CD4-positive, alpha-beta T cell (primary cell): ENCODE results near the gene RPL5. TPM values are rescaled to one million over a fixed set of nuclear protein-coding genes. Genes with fewer than 3 reads are reported as not detected.

Experiments
- ATAC-seq: fragments of 200-7000 bp; cut with Tn5 transposase; one replicate; pipeline ENCODE4 v1.10.0; 2022; ENCODE audit warnings: mild to moderate bottlenecking; ENCODE audit not compliant: poor library complexity
- CTCF ChIA-PET: fragments of 350-600 bp; sonication (Branson Sonifier 250); formaldehyde crosslinking; loops from one replicate; lab custom pipeline; 2021; ENCODE audit warnings: antibody characterized with exemption, inconsistent platforms; lab: Charles Lee
- POLR2A ChIA-PET: fragments of 350-600 bp; sonication (Branson Sonifier 250); formaldehyde crosslinking; loops from one replicate; lab custom pipeline; 2021; ENCODE audit warnings: antibody characterized with exemption, inconsistent platforms; lab: Charles Lee
- DNase-seq, 14 experiments: peaks; one replicate each; pipeline ENCODE4 v3.0.0-alpha.2; 2013 to 2020; ENCODE audit warnings: mixed read lengths in 2 of 14
- H3K27ac ChIP-seq, 2 donors: one replicate each; pipeline versions ENCODE4 v1.5.1 to v1.7.0; 2013; ENCODE audit warnings: low read length in 2 of 2, low read depth in 1 of 2, mild to moderate bottlenecking in 1 of 2
- H3K27me3 ChIP-seq, 2 experiments: 1 replicate in 1 of 2; 2 replicates in 1 of 2; pipeline versions ENCODE4 v1.6.1 to v1.7.0; 2013; ENCODE audit warnings: low read length in 2 of 2, control low read depth in 1 of 2, mild to moderate bottlenecking in 1 of 2, moderate library complexity in 1 of 2; ENCODE audit not compliant: insufficient read depth in 2 of 2, control insufficient read depth in 1 of 2
- H3K36me3 ChIP-seq: one replicate; pipeline ENCODE4 v1.6.1; 2013; ENCODE audit warnings: low read length, control low read depth; ENCODE audit not compliant: insufficient read depth
- H3K4me1 ChIP-seq: one replicate; pipeline ENCODE4 v1.6.1; 2013; ENCODE audit warnings: low read length, control low read depth; ENCODE audit not compliant: insufficient read depth
- H3K4me3 ChIP-seq: one replicate; pipeline ENCODE4 v1.5.1; 2013; ENCODE audit warnings: mild to moderate bottlenecking, low read length, moderate library complexity
- H3K9me3 ChIP-seq, 2 experiments: 1 replicate in 1 of 2; 2 replicates in 1 of 2; pipeline versions ENCODE4 v1.6.1 to v1.7.0; 2013; ENCODE audit warnings: low read length in 2 of 2, mild to moderate bottlenecking in 2 of 2, control low read depth in 1 of 2, moderate library complexity in 1 of 2; ENCODE audit not compliant: control insufficient read depth in 1 of 2, insufficient read depth in 1 of 2
- H3K27ac Mint-ChIP-seq: one replicate; pipeline ENCODE4 v1.8.0; 2020; ENCODE audit warnings: mixed read lengths
- H3K27me3 Mint-ChIP-seq: one replicate; pipeline ENCODE4 v1.8.0; 2021; ENCODE audit warnings: mixed read lengths
- H3K36me3 Mint-ChIP-seq: one replicate; pipeline ENCODE4 v1.8.0; 2021; ENCODE audit warnings: low read depth, mixed read lengths
- H3K4me1 Mint-ChIP-seq: one replicate; pipeline ENCODE4 v1.8.0; 2021; ENCODE audit warnings: low read depth, mixed read lengths
- H3K4me3 Mint-ChIP-seq: one replicate; pipeline ENCODE4 v1.8.0; 2020; ENCODE audit warnings: mild to moderate bottlenecking, mixed read lengths
- H3K9me3 Mint-ChIP-seq: one replicate; pipeline ENCODE4 v1.8.0; 2020; ENCODE audit warnings: mixed read lengths
- CTCF ChIP-seq: fragments of 200-600 bp; IDR thresholded peaks from one replicate; pipeline ENCODE4 v1.8.0; 2022; ENCODE audit warnings: antibody characterized with exemption, mild to moderate bottlenecking
- intact Hi-C, 2 experiments: fragments of 100-400 bp; cut with DNase I in 1 of 2; cut with micrococcal nuclease in 1 of 2; formaldehyde crosslinking; loops; one replicate each; pipeline versions ENCODE4 v1.15.1 to v1.9.0; 2023 to 2025; cut with DNase I, micrococcal nuclease
- total RNA-seq, 174 experiments: library from RNA in 2 of 174; stranded (reverse) in 2 of 174; gene quantifications; one replicate each; pipeline ENCODE4 v1.2.3 and lab custom pipeline; 2021 to 2026

Gene RPL5
- total RNA-seq, 2 experiments from 2014 or later, result 1,712 to 1,770 TPM

GRCh38 chr1:92881391-92881790, 49.6 kb downstream of the RPL5 start:
- Mint-ChIP-seq H3K4me1 (peaks cover 60% of the 10 kb centered on the region), H3K27me3 (no peaks in the 10 kb centered on the region), H3K27ac (peak overlapping the region; percentile 74), H3K36me3 (no peaks in the 10 kb centered on the region), H3K4me3 (no peak overlapping the region), H3K9me3 (no peaks in the 10 kb centered on the region)
- DNase-seq (no peak), ATAC-seq (no peak)
- intact Hi-C loops, result loop anchor here in 1 of 2 experiments (5.0 kb wide), 1 partner anchor 81 kb away; the partner anchor contains the start of gene DIPK1A
- Histone ChIP-seq H3K36me3 (no peaks in the 10 kb centered on the region), H3K4me3 (no peak overlapping the region), H3K4me1 (peaks cover 22% of the 10 kb centered on the region), H3K9me3 (no peaks in the 10 kb centered on the region), H3K27me3 (no peaks in the 10 kb centered on the region), H3K27ac (no peak overlapping the region)
- no peak for TF ChIP-seq CTCF
- ChIA-PET POLR2A (interaction anchor here (0.9 to 2.8 kb wide), 3 partner anchors 17 to 80 kb away, joined by 3 to 34 read pairs (median 16); partner anchors contain the start of genes DIPK1A and RPL5), CTCF (interaction anchor here (1.3 to 1.9 kb wide), 2 partner anchors 50 to 113 kb away, joined by 3 to 5 read pairs; partner anchors contain the start of gene RPL5)

GRCh38 chr1:92882819-92883218, 51.0 kb downstream of the RPL5 start:
- Mint-ChIP-seq H3K9me3 (no peaks in the 10 kb centered on the region), H3K27me3 (no peaks in the 10 kb centered on the region), H3K4me1 (peaks cover 49% of the 10 kb centered on the region), H3K36me3 (no peaks in the 10 kb centered on the region), H3K27ac (peak overlapping the region; percentile 86), H3K4me3 (peak overlapping the region; percentile 27)
- Histone ChIP-seq H3K27me3 (no peaks in the 10 kb centered on the region), H3K36me3 (no peaks in the 10 kb centered on the region), H3K9me3 (no peaks in the 10 kb centered on the region), H3K27ac (peak overlapping the region; percentile 33 to 65), H3K4me1 (peaks cover 22% of the 10 kb centered on the region), H3K4me3 (no peak overlapping the region)
- intact Hi-C loops, result loop anchor here in 1 of 2 experiments (5.0 kb wide), 1 partner anchor 79 kb away; the partner anchor contains the start of gene DIPK1A
- no peak for TF ChIP-seq CTCF
- peak; percentile 97 for ATAC-seq
- peak in 13 of 14 experiments; percentile 22 to 73 (median 45) for DNase-seq
- ChIA-PET POLR2A (interaction anchor here (0.9 to 2.8 kb wide), 8 partner anchors 13 to 99 kb away, joined by 3 to 34 read pairs (median 4); partner anchors contain the start of genes DIPK1A and RPL5), CTCF (interaction anchor here (0.8 to 1.9 kb wide), 12 partner anchors 10 to 111 kb away, joined by 3 to 8 read pairs (median 4); partner anchors contain the start of genes DIPK1A and RPL5)

GRCh38 chr1:92883297-92883696, 51.5 kb downstream of the RPL5 start:
- Mint-ChIP-seq H3K27me3 (no peaks in the 10 kb centered on the region), H3K27ac (peak overlapping the region; percentile 86), H3K36me3 (no peaks in the 10 kb centered on the region), H3K9me3 (no peaks in the 10 kb centered on the region), H3K4me3 (peak overlapping the region; percentile 27), H3K4me1 (peaks cover 48% of the 10 kb centered on the region)
- no peaks in the 10 kb centered on the region for H3K9me3 ChIP-seq
- no peak overlapping the region for H3K4me3 ChIP-seq
- ChIA-PET CTCF (interaction anchor here (0.8 to 1.9 kb wide), 11 partner anchors 9 to 111 kb away, joined by 3 to 8 read pairs (median 4); partner anchors contain the start of gene DIPK1A), POLR2A (interaction anchor here (0.9 to 2.8 kb wide), 8 partner anchors 13 to 98 kb away, joined by 3 to 34 read pairs (median 4); partner anchors contain the start of genes DIPK1A and RPL5)
- intact Hi-C loops, result loop anchor here in 1 of 2 experiments (5.0 kb wide), 1 partner anchor 79 kb away; the partner anchor contains the start of gene DIPK1A
- DNase-seq (no peak), ATAC-seq (peak; percentile 30)
- no peaks in the 10 kb centered on the region for H3K27me3 ChIP-seq
- H3K27ac ChIP-seq, result peak overlapping the region; percentile 33 to 65
- no peak for TF ChIP-seq CTCF
- H3K4me1 ChIP-seq, result peaks cover 19% of the 10 kb centered on the region
- H3K36me3 ChIP-seq, result no peaks in the 10 kb centered on the region
